HG02571 (cell line): ENCODE measurements around the gene TAS2R31.
"Not testable (repeated sequence)": the region's sequence is repeated elsewhere in the genome, so short reads cannot be mapped to it uniquely, and the experiment has no call there.

Experiments used
- ATAC-seq: cut with Tn5 transposase; IDR thresholded peaks from one replicate; pipeline ENCODE4 v1.9.1; 2021; ENCODE audit warnings: mild to moderate bottlenecking, moderate library complexity; ENCODE audit not compliant: unreplicated experiment

The TAS2R31 gene, protein sequence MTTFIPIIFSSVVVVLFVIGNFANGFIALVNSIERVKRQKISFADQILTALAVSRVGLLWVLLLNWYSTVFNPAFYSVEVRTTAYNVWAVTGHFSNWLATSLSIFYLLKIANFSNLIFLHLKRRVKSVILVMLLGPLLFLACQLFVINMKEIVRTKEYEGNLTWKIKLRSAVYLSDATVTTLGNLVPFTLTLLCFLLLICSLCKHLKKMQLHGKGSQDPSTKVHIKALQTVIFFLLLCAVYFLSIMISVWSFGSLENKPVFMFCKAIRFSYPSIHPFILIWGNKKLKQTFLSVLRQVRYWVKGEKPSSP

DNA sequence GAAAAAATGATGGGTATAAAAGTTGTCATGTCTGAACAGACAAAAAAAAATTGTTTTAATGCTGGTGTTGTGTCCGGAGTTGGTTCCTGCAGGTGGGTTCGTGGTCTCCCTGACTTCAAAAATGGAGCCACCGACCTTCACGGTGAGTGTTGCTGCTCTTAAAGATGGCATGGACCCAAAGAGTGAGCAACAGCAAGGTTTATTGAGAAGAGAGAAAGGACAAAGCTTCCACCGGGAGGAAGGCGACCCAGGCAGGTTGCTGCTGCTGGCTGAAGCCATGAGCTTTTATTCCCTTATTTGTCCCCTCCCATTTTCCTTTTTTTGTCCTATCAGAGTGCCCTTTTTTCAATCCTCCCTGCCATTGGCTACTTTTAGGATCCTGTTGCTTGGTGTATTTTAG, at the start of gene TAS2R31:
TSS of gene TAS2R31 (minus strand) at position 101 of the 400 bp plus-strand sequence. CDS start at position 29, 72 bp downstream.
- no peak for ATAC-seq

DNA sequence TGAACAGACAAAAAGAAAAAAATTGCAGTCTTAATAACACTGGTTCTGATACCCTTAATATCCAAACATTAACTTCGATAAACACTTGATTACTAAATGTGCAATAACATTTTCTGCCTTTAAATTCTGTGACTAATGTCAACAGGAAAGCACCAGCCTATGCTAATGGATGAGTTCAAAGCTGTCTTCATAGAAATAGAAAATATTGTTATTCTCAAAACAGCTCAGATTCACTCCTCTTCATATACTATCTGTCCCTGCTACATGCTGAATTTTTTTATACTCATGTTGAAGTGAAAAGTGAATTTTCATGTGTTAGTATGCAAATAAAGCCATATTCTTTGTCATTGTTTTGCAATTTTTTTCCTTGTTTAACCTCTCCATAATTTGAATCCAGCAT, 47.0 kb upstream of the TAS2R31 start:
- no peak for ATAC-seq

DNA sequence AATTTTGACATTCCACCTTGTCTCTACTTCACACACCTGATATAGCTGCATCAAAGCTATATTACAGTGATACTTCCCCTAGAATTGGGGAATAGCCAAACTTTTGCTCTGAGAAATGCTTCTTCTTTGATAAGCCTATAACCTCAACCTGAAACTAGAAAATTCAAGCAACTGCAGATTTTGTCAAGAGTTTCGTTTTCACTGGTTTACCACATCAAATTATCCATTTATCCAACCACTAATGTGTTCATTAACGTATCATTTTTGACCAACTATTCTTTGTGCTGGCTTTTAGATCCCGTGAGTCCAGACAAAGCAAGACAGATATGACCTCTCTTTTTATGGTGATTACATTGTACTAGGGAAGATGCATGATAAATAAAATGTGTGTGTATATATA, 44.4 kb upstream of the TAS2R31 start:
- ATAC-seq, result no peak

DNA sequence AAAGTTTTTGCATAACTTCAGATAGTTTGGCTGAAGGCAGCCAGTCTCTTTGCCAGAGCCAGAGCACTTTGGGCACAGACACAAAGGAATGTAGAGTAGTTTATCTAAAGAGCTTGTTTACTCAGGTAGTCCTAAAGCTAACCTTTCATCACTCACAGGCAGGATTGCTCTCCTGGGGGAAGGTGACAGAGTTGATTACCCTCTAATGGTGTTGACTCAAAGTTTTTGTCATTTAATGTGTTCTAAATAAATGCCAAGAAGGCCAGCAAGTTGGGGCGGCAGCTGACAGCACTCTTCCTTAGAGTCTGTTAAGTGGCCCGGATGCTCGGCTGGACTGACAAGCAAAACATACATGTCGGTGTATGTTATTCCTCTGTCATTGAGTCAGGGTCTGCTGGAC, 40.2 kb upstream of the TAS2R31 start:
- no peak for ATAC-seq

DNA sequence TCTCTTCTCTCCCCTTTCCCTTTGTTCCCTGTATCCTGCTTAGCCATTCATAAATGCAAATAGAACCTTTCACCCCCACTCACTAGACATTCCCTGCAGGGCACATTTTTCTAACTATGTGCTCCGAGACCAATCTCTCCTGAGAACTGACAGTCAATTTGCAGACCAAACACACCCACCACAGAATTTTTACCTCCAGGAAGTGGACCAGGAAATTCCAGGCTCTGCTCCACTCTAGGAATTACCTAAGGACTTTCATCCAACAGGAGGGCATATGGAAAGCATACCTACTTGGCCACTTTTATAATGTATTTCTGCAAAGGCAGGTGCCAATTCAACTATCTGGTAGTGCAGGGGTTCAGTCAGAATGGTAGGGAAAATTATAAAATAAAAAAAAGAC, 39.8 kb upstream of the TAS2R31 start:
- no peak for ATAC-seq

DNA sequence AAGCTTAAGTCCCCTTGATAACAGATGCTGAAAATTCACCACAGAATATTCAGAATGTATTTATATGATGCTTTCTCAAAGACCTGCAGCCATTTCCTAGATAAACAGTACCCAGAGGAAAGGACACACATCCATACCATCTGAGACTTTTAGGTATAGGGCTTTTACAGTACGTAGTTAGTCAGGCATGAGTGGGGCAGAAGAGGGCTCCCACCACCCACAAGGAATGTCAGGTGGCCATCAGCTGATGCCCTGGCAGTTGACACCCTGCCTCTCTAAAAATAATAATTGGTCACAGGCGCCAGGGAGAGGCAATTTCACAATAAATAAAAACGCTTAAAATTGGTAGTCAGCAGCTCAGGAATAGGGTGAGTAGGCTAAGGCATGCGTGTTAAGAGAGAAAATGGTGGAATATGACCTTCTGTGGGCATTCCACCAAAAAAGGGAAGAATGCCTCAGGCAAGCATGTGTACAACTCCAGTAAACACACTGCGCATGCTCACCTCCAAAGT, 38.7 kb upstream of the TAS2R31 start:
- ATAC-seq, result no peak

GRCh38 chr12:11067514-11067913, 36.3 kb upstream of the TAS2R31 start:
- no peak for ATAC-seq

DNA sequence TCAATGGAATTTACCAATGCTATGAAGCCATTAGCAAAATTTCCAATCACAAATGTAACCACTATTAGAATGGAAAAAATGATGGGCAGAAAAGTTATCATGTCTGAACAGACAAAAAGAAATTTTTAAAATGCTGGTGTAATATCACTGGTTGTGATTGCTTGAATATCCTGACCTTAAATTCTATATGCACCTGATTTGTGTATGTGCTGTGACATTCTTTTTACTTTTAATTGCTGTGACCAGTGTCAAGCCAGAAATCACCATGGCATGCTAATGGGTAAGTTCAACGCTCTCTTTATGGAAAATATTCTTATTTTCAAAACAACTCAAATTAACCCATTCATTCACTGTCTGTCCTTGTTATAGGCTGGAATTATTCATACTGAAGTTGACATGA, 31.0 kb upstream of the TAS2R31 start, which contains the start of gene TAS2R46:
TSS of gene TAS2R46 (minus strand) at position 101 of the 400 bp plus-strand sequence. CDS start at position 101, 0 bp downstream.
- not testable (repeated sequence) for ATAC-seq

DNA sequence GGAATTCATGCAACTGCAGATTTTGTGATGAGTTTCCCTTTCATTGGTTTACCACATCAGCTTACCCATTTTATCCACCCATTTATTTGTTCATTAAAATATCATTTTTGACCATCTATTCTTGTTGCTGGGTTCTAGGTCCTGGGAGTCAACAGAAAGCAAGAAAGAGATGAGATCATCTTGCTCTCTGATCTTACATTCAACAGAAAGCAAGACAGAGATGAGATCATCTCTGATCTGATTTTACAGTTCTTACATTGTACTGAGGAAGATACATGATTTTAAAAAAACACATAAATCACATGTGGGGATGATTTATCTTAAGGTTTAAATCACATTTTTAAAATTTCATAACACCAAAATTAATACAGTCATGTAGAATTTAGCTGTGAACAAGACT, 28.6 kb upstream of the TAS2R31 start:
- ATAC-seq, result no peak

- ATAC-seq, result no peak
Measured at GRCh38 chr12:11059041-11059440, 27.8 kb upstream of the TAS2R31 start.

DNA sequence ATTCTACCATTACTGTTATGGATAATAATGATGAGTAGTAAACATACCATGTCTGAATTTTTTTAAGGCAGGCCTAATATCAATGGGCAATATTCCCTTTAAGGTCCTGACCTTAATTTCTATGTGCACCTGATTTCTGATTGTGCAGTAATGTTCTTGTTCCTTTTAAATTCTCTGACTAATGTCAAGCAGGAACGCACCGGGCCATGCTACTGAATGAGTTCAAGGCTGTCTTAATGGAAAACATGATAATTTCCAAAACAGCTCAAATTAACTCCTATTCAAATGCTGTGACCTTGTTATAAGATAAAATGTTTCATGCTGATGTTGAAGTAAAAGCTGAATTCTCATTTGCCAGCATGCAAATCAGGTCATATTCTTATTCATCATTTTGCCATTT, 24.1 kb upstream of the TAS2R31 start:
- ATAC-seq, result no peak

DNA sequence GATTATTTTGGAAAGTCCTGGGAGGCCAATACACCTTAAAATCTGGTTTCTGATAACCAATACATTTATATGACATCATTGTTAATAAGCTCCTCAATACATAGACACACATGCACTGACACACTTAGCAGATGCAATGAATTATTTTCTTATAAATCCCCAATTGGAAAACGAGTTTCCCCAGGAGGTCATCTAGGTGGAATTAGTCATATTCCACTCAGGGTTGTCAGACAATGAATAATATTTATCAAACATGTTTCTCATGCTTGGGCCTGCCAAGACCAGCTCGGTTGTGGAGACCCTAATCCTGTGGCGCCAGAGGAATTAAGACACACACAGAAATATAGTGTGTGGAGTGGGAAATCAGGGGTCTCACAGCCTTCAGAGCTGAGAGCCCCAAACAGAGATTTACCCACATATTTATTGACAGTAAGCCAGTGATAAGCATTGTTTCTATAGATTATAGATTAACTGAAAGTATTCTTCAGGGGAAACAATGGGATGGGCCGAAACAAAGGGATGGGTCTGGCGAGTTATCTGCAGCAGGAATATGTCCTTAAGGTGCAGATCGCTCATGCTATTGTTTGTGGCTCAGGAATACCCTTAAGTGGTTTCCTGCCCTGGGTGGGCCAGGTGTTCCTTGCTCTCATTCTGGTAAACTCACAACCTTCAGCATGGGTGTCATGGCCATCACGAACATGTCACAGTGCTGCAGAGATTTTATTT, 18.8 kb upstream of the TAS2R31 start:
- ATAC-seq, result not testable (repeated sequence)

DNA sequence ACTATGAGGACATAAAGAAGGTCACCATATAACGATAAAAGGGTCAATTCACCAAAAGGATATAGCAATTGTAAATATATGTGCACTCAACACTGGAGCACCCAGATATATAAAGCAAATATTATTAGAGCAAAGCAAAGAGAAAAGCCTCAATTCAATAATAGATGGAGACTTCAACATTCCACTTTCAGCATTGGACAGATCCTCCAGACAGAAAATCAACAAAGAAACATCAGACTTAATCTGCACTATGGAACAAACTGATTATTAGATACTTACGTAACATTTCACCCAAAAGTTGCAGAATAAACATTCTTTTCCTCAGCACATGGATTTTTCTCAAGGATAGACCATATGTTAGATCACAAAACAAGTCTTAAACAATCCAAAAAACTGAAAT, 10.2 kb upstream of the TAS2R31 start:
- ATAC-seq, result not testable (repeated sequence)

DNA sequence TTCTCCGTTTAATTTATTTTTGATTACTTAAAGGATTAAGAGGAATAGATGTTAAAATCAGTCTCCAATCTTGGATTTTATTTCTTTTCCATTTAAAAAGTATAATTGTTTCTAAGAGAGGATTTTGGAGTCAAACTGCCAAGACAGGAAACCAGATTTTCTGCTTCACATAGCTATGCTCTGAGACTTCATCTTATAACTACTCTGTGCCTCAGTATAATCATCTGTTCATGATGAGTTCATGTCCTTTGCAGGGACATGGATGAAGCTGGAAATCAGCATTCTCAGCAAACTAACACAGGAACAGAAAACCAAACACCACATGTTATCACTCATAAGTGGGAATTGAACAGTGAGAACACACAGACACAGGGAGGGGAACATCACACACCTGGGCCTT, 9.0 kb upstream of the TAS2R31 start:
- no peak for ATAC-seq

DNA sequence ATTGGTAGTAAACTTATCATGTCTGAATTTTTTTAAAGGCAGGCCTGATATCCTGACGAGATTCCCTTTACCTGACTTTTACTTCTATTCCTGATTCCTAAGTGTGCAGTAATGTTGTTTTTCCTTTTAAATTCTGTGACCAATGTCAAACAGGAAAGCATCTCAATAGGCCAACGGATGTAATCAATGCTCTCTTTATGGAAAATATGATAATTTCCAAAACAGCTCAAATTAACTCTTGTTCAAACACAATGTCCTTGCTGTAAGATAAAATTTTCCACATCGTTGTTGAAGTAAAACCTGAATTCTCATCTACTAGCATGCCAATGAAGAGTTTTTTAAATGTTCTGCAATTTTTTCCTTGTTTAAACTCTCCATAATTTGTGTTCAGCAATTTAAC, 8.0 kb upstream of the TAS2R31 start:
- ATAC-seq, result no peak

DNA sequence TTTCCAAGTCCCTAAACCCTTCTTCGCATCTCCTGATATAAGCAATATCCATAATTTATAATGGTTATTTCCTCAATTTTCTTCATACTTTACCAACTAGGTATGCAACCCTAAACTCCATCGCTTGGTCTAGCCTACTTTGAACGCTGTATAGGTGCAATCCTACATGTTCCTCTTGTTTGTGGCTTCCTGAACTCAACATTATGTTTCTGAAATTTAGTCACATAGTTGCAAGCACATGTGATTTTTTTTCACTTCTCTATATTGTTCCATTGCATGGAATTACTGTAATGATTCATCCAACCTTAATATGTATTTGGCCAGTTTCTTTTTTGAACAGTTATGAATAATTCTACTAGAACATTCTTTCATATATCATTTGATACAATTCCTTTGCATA, 2.8 kb upstream of the TAS2R31 start:
- not testable (repeated sequence) for ATAC-seq

DNA sequence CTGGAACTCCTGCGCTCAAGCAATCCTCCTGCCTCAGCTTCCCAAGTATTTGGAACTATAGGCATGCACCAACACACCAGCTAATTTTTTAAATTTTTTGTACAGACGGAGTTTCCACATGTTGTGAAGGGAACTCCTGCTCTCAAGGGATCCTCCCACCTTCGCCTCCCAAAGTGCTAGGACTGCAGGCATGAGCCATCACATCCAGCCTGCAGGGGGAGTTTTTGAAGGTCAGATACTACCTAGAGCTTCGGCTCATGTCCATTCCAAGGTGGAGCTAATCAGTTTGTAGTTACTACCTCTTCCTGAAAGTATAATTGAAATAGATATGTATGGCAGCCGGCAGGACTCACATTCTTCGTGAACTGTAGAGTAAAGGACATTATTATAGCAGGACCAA, 5.1 kb downstream of the TAS2R31 start:
- ATAC-seq, result no peak

GRCh38 chr12:11023387-11023786, 7.8 kb downstream of the TAS2R31 start:
- no peak for ATAC-seq

DNA sequence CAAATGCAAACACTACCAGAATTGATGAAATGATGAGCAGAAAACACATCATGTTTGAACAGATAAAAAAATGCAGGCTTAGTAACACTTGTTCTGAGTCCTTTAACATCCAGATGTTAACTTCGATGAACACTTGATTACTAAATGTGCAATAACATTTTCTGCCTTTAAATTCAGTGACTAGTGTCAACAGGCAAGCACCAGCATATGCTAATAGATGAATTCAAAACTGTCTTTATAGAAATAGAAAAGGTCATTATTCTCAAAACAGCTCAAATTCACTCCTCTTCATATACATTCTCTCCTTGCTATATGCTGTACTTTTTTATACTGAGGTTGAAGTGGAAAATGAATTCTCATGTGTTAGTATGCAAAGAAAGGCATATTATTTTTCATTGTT, 8.7 kb downstream of the TAS2R31 start, which contains the start of gene TAS2R19:
TSS of gene TAS2R19 (minus strand) at position 101 of the 400 bp plus-strand sequence. CDS start at position 52, 49 bp downstream.
- no peak for ATAC-seq

GRCh38 chr12:11016937-11017336, 14.3 kb downstream of the TAS2R31 start:
- ATAC-seq, result no peak

- no peak for ATAC-seq
Measured at GRCh38 chr12:11015775-11016430, 15.3 kb downstream of the TAS2R31 start.
